GM23338 (cell line): Measurements from ENCODE around the gene HHAT.
A peak's percentile ranks its signal among the peaks of the same experiment; 100 is the strongest.

Experiments used
- CREB1 ChIP-seq: fragments of 250-450 bp; sonication (Bioruptor Pico); IDR thresholded peaks from 2 replicates; pipeline ENCODE4 v1.5.0; 2020; ENCODE audit warnings: low read depth, mild to moderate bottlenecking, moderate library complexity
- CTCF ChIP-seq, 2 experiments: fragments of 200-600 bp in 1 of 2; sonication (generic) in 1 of 2; conservative IDR thresholded peaks; 2 replicates each; pipeline versions ENCODE4 v1.5.1 to v1.6.1; 2016 to 2017; ENCODE audit warnings: antibody characterized with exemption in 2 of 2, low read depth in 2 of 2, mild to moderate bottlenecking in 2 of 2, moderate library complexity in 1 of 2
- ETS1 ChIP-seq: IDR thresholded peaks from 2 replicates; pipeline ENCODE4 v1.6.1; 2016; ENCODE audit warnings: antibody characterized with exemption
- EZH2 ChIP-seq: fragments of 200-600 bp; sonication (generic); IDR thresholded peaks from one replicate; pipeline ENCODE4 v1.8.0; 2017; ENCODE audit warnings: antibody characterized with exemption, mild to moderate bottlenecking, low read depth; ENCODE audit not compliant: unreplicated experiment
- EZH2phosphoT487 ChIP-seq: fragments of 200-600 bp; sonication (generic); IDR thresholded peaks from one replicate; pipeline ENCODE4 v1.8.1; 2018; ENCODE audit warnings: antibody characterized with exemption; ENCODE audit not compliant: unreplicated experiment
- NANOG ChIP-seq: IDR thresholded peaks from 2 replicates; pipeline ENCODE4 v1.6.1; 2016; ENCODE audit warnings: antibody characterized with exemption, borderline replicate concordance
- POLR2AphosphoS5 ChIP-seq: IDR thresholded peaks from 2 replicates; pipeline ENCODE4 v1.6.1; 2016; ENCODE audit warnings: antibody characterized with exemption, low read depth
- REST ChIP-seq: IDR thresholded peaks from one replicate; pipeline ENCODE4 v1.6.1; 2018; ENCODE audit warnings: antibody characterized with exemption; ENCODE audit not compliant: unreplicated experiment
- STAT1 ChIP-seq: IDR thresholded peaks from one replicate; pipeline ENCODE4 v1.6.1; 2016; ENCODE audit warnings: antibody characterized with exemption; ENCODE audit not compliant: unreplicated experiment
- ZNF114 ChIP-seq: fragments of 250-450 bp; sonication (Bioruptor Pico); IDR thresholded peaks from 2 replicates; pipeline ENCODE4 v1.5.0; 2020; ENCODE audit warnings: mild to moderate bottlenecking, moderate library complexity
- ZNF331 ChIP-seq: fragments of 250-450 bp; sonication (Bioruptor Pico); IDR thresholded peaks from 2 replicates; pipeline ENCODE4 v1.5.0; 2020; ENCODE audit warnings: low read depth, mild to moderate bottlenecking, moderate library complexity

DNA sequence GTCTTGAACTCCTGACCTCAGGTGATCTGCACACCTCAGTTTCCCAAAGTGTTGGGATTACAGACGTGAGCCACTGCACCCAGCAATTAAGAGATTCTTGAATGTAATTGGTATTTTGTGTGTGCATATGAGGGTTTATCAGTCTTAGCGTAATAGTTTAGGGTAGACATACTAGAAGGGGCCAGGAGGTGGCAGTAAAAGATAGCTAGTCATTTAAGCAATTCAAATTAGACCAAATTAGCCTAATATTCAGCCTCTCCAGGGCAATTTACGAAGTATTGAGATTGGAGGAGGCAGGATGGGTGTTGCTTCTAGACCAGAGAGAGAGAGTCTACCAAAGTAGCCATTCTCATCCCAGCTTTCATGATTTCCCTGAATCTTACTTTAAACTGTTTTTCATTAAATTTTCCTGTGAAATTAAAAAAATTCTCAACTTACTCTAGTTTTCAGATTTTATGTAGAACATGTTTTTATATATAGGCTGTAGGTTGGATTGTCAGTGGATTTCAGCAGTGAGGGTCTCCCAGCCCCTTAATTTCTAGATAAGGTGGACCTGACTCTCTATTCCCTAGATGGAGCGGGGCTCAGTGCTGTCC lies 119.7 kb downstream of the HHAT start:
- TF ChIP-seq CTCF (conservative IDR thresholded peaks at IDR 0.05; ENCODE audit: low read depth in 2 of 2), result peak; percentile 72 to 80
- TF ChIP-seq NANOG, result no peak
- TF ChIP-seq POLR2AphosphoS5, result no peak
- TF ChIP-seq REST, result no peak
- TF ChIP-seq ZNF331 (CRISPR knock-in tag), result no peak
- no peak for TF ChIP-seq EZH2
- TF ChIP-seq ETS1, result no peak
- no peak for TF ChIP-seq EZH2phosphoT487
- TF ChIP-seq ZNF114 (CRISPR knock-in tag), result no peak
- TF ChIP-seq STAT1, result no peak
- no peak for TF ChIP-seq CREB1 (CRISPR knock-in tag)
